ENCODE measurements around the gene LRRTM4. TPM values are rescaled to one million over a fixed set of nuclear protein-coding genes. Genes with fewer than 3 reads are reported as not detected.
"Not testable (repeated sequence)": the region's sequence is repeated elsewhere in the genome, so short reads cannot be mapped to it uniquely, and the experiment has no call there.

LRRTM4 gene
- total RNA-seq, 3 donors from 2014 or later (not counting 1 experiment from before 2014, with no cell fraction given) = not detected

- Mint-ChIP-seq H3K27me3 (ENCODE audit: low read depth in 2 of 2) (no peaks in the 10 kb centered on the region), H3K4me1 (no peaks in the 10 kb centered on the region), H3K9me3 (peaks cover 18 to 22% of the 10 kb centered on the region in 2 donors), H3K27ac (no peak overlapping the region), H3K4me3 (no peak overlapping the region), H3K36me3 (no peaks in the 10 kb centered on the region)
- Histone ChIP-seq H3K27me3 (ENCODE audit: control insufficient read depth, insufficient read depth, low read length) (no peaks in the 10 kb centered on the region), H3K27ac (ENCODE audit: low read length) (no peak overlapping the region), H3K36me3 (ENCODE audit: control insufficient read depth, insufficient read depth, low read length) (no peaks in the 10 kb centered on the region), H3K4me1 (ENCODE audit: control insufficient read depth, insufficient read depth, low read length) (no peaks in the 10 kb centered on the region), H3K9me3 (ENCODE audit: control insufficient read depth, insufficient read depth, low read length) (no peaks in the 10 kb centered on the region), H3K4me3 (ENCODE audit: low read length) (no peak overlapping the region)
- TF ChIP-seq, protein P1, sequence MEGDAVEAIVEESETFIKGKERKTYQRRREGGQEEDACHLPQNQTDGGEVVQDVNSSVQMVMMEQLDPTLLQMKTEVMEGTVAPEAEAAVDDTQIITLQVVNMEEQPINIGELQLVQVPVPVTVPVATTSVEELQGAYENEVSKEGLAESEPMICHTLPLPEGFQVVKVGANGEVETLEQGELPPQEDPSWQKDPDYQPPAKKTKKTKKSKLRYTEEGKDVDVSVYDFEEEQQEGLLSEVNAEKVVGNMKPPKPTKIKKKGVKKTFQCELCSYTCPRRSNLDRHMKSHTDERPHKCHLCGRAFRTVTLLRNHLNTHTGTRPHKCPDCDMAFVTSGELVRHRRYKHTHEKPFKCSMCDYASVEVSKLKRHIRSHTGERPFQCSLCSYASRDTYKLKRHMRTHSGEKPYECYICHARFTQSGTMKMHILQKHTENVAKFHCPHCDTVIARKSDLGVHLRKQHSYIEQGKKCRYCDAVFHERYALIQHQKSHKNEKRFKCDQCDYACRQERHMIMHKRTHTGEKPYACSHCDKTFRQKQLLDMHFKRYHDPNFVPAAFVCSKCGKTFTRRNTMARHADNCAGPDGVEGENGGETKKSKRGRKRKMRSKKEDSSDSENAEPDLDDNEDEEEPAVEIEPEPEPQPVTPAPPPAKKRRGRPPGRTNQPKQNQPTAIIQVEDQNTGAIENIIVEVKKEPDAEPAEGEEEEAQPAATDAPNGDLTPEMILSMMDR (IDR thresholded peaks at IDR 0.05) = no peak
- ATAC-seq = no peak
- DNase-seq = no peak
- WGBS (ENCODE audit: insufficient coverage) = 60% methylated on average over 1 of the region's 3 CpGs
- intact Hi-C loops (cut with micrococcal nuclease) = no loop called here
Measured at GRCh38 chr2:77142141-77142540, 380.0 kb downstream of the LRRTM4 start.

DNA sequence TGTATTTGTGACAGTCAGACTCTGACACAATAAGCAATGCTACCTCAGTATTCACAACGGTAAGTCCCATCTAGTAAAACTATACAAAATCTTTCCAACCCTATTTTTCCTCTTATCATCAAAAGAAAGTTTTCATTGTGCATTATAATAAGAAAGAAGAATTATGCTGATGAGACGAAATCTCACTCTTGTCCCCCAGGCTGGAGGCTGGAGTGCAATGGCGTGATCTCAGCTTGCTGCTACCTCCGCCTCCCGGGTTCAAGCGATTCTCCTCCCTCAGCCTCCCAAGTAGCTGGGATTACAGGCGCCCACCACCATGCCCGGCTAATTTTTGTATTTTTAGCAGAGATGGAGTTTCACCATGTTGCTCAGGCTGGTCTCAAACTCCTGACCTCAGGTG is 393.7 kb downstream of the LRRTM4 start:
- H3K36me3 ChIP-seq (ENCODE audit: control insufficient read depth, insufficient read depth, low read length); H3K9me3 ChIP-seq (ENCODE audit: control insufficient read depth, insufficient read depth, low read length); intact Hi-C loops (cut with micrococcal nuclease); H3K4me3 ChIP-seq (ENCODE audit: low read length); H3K27ac ChIP-seq (ENCODE audit: low read length); H3K4me3 Mint-ChIP-seq; ATAC-seq; H3K4me1 Mint-ChIP-seq; H3K27me3 ChIP-seq (ENCODE audit: control insufficient read depth, insufficient read depth, low read length); DNase-seq; H3K27me3 Mint-ChIP-seq (ENCODE audit: low read depth in 2 of 2); H3K36me3 Mint-ChIP-seq; H3K27ac Mint-ChIP-seq; H3K4me1 ChIP-seq (ENCODE audit: control insufficient read depth, insufficient read depth, low read length): not testable (repeated sequence)
- WGBS (ENCODE audit: insufficient coverage) = 93% methylated on average over 7 of the region's 8 CpGs
- peaks cover 14 to 21% of the 10 kb centered on the region in 2 donors for H3K9me3 Mint-ChIP-seq

- ATAC-seq (no peak), DNase-seq (no peak)
- H3K9me3 Mint-ChIP-seq = peaks cover 14 to 20% of the 10 kb centered on the region in 2 donors
- Histone ChIP-seq H3K4me1 (ENCODE audit: control insufficient read depth, insufficient read depth, low read length) (no peaks in the 10 kb centered on the region), H3K36me3 (ENCODE audit: control insufficient read depth, insufficient read depth, low read length) (no peaks in the 10 kb centered on the region), H3K9me3 (ENCODE audit: control insufficient read depth, insufficient read depth, low read length) (no peaks in the 10 kb centered on the region), H3K4me3 (ENCODE audit: low read length) (no peak overlapping the region), H3K27ac (ENCODE audit: low read length) (no peak overlapping the region), H3K27me3 (ENCODE audit: control insufficient read depth, insufficient read depth, low read length) (no peaks in the 10 kb centered on the region)
- TF ChIP-seq, protein P1 (IDR thresholded peaks at IDR 0.05) = no peak
- H3K27ac Mint-ChIP-seq = no peak overlapping the region
- no peaks in the 10 kb centered on the region for H3K27me3 Mint-ChIP-seq (ENCODE audit: low read depth in 2 of 2)
- no peaks in the 10 kb centered on the region for H3K4me1 Mint-ChIP-seq
- peaks cover 12% of the 10 kb centered on the region for H3K36me3 Mint-ChIP-seq
- no peak overlapping the region for H3K4me3 Mint-ChIP-seq
- intact Hi-C loops (cut with micrococcal nuclease) = no loop called here
Measured at GRCh38 chr2:77127345-77127744, 394.8 kb downstream of the LRRTM4 start.

GRCh38 chr2:77121518-77121917 is 400.7 kb downstream of the LRRTM4 start:
- no peak overlapping the region for H3K4me3 ChIP-seq (ENCODE audit: low read length)
- intact Hi-C loops (cut with micrococcal nuclease) = no loop called here
- Mint-ChIP-seq H3K27ac (no peak overlapping the region), H3K4me1 (no peaks in the 10 kb centered on the region), H3K27me3 (ENCODE audit: low read depth in 2 of 2) (no peaks in the 10 kb centered on the region), H3K36me3 (peaks cover 5% of the 10 kb centered on the region), H3K9me3 (peaks cover 11 to 19% of the 10 kb centered on the region in 2 donors), H3K4me3 (no peak overlapping the region)
- no peak for DNase-seq
- no peak overlapping the region for H3K27ac ChIP-seq (ENCODE audit: low read length)
- H3K27me3 ChIP-seq (ENCODE audit: control insufficient read depth, insufficient read depth, low read length) = no peaks in the 10 kb centered on the region
- no peak for ATAC-seq
- 86% methylated on average over 3 of the region's 3 CpGs for WGBS (ENCODE audit: insufficient coverage)
- H3K9me3 ChIP-seq (ENCODE audit: control insufficient read depth, insufficient read depth, low read length) = no peaks in the 10 kb centered on the region
- TF ChIP-seq, protein P1 (IDR thresholded peaks at IDR 0.05) = no peak
- no peaks in the 10 kb centered on the region for H3K36me3 ChIP-seq (ENCODE audit: control insufficient read depth, insufficient read depth, low read length)
- no peaks in the 10 kb centered on the region for H3K4me1 ChIP-seq (ENCODE audit: control insufficient read depth, insufficient read depth, low read length)

All from natural killer cell (primary cell).